ENCODE results near the gene GLP1R.

GLP1R gene

DNA sequence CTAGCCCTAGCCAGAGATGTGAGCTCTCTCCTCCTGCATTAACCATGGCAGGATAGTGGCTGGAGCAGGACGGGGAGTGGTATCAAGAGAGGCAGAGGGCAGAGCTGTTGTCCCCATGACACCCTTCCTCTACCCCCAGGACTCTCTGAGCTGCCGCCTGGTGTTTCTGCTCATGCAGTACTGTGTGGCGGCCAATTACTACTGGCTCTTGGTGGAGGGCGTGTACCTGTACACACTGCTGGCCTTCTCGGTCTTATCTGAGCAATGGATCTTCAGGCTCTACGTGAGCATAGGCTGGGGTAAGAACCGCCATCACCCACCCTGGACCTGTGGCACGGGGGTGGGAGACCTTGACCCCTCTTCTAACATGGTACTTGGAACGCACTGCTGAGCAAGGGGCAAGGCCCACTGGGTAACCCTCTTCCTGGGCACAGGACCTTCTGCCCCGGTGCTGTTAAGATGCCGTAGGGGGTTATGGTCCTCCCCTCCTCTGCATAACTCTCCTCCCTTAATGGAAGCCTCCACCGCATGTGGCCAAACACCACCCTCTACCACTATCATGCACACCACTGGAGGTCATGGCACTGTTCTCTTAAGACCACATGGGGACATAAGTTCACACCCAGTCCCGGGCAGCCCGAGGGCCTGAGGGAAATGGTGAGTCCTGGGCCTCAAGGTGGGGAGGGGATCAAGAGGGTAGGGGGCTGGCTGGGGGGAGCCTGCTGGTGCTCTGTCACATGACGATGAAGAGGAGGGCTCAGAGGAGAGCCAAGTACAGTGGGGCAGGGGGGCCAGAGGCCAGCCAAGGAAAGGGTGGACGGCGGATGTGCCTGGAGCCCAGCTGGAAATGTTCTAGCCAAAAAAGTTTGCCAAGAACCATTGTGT, 25.1 kb downstream of the GLP1R start:
- Histone ChIP-seq H3K36me3 (no peaks in the 10 kb centered on the region), H3K4me3 (ENCODE audit: low read depth, low read length) (no peak overlapping the region), H3K27ac (no peak overlapping the region), H3K27me3 (ENCODE audit: insufficient read depth, low read depth, severe bottlenecking) (no peaks in the 10 kb centered on the region), H3K9me3 (ENCODE audit: severe bottlenecking) (peaks cover 5% of the 10 kb centered on the region)
- no peak for TF ChIP-seq CTCF (IDR thresholded peaks at IDR 0.05; ENCODE audit: low read depth, low read length)
- DNase-seq, result peak; percentile 8

DNA sequence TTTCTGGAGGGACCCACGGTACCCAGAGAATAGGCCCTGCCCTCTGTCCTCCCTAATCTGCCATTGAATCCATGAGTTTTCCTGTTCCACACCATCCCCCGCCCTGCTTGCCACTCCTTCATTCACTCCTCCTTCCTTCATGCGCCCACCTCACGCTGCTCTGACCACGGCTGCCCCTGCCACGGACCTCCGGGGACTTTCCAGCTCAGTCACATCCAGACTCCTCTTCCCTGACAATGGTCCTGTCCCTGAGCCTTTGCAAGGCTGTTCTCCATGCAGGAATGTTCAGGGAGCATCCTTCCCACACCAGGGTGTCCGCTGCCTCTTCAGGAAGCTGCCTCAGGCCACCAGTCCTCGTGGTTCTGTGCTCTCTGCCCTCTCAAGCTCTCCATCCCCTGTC, 25.9 kb downstream of the GLP1R start:
- Histone ChIP-seq H3K9me3 (ENCODE audit: severe bottlenecking) (peaks cover 5% of the 10 kb centered on the region), H3K27me3 (ENCODE audit: insufficient read depth, low read depth, severe bottlenecking) (no peaks in the 10 kb centered on the region), H3K27ac (no peak overlapping the region), H3K4me3 (ENCODE audit: low read depth, low read length) (no peak overlapping the region), H3K36me3 (no peaks in the 10 kb centered on the region)
- TF ChIP-seq CTCF (IDR thresholded peaks at IDR 0.05; ENCODE audit: low read depth, low read length), result no peak
- peak; percentile 9 for DNase-seq

DNA sequence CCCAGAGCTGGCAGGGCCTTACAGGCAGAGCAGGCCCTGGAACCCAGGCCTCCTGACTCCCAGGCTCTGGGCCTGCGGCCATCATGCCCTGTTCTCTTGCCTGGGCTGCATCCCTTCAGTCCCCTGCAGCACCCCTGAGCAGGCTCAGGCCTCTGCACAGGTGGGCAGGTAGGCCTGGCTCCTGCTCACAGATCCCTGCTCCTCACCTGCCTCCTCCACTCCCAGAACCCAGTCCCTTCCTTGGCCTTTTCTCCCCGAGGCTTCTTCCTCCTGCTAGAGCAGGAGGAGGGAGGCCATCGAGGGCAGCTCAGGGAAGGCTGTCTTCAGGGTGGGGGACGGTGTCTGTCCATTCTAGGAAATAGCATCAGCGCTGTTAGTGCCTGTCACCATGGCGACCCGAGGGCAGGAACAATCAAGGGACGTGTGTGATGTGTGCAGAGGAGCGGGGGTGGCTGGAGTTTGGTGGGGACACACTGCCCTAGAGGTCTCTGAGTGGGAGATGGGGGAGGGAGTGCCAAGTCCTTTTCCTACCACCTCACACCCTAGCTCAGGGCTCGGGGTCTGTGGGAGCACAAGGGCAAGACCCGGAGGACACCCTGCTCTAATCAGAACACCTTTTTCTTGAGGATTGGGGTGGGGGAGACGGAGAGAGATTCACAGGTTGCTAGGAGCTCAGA, 26.6 kb downstream of the GLP1R start:
- TF ChIP-seq CTCF (IDR thresholded peaks at IDR 0.05; ENCODE audit: low read depth, low read length), result no peak
- peak; percentile 6 for DNase-seq
- Histone ChIP-seq H3K9me3 (ENCODE audit: severe bottlenecking) (no peaks in the 10 kb centered on the region), H3K27me3 (ENCODE audit: insufficient read depth, low read depth, severe bottlenecking) (no peaks in the 10 kb centered on the region), H3K4me3 (ENCODE audit: low read depth, low read length) (no peak overlapping the region), H3K27ac (no peak overlapping the region), H3K36me3 (no peaks in the 10 kb centered on the region)

GRCh38 chr6:39075807-39076622, 27.4 kb downstream of the GLP1R start:
- Histone ChIP-seq H3K27ac (no peak overlapping the region), H3K27me3 (ENCODE audit: insufficient read depth, low read depth, severe bottlenecking) (no peaks in the 10 kb centered on the region), H3K9me3 (ENCODE audit: severe bottlenecking) (no peaks in the 10 kb centered on the region), H3K36me3 (no peaks in the 10 kb centered on the region), H3K4me3 (ENCODE audit: low read depth, low read length) (no peak overlapping the region)
- peak; percentile 12 for DNase-seq
- TF ChIP-seq CTCF (IDR thresholded peaks at IDR 0.05; ENCODE audit: low read depth, low read length), result peak; percentile 20; the same call in 1 of the 2 replicates

DNA sequence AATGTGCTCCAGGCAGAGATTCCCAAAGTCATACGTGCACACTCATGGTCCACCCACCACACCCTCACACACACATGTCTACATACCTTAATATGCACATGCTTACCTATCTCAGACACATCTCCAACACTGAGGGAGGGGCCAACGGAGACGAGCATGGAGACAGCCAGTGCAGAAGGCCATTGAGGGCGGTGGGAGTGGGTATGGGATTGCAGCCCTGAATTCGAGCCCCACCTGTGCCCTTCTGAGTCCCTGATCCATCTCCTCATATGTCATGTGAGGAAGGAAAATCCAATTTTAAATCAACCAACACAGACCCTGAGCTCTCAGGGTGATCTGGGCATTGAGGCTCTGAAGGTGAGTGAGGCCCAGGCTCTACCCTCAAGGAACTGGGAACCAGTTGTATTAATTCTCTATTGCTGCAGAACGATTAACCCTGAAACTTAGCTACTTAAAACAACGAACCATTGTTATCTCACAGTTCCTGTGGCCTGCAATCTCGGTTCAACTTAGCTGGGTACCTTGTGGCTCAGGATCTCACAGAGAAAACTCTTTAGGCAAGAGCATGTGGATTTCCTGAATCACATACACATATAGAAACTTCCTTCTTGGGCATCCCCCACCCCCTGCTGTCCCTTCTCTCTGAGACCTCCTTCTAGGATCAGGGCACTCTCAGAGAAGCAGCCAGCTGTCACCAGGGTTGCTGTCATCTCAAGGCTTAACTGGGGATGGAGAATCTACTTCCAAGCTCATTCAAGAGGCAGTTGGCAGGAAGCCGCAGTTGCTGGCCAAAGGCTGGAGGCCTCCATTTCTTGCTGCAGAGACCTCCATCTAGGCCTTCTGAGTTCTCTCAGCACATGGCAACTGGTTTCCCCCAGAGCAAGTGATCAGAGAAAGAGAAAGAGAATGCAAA, 28.3 kb downstream of the GLP1R start:
- Histone ChIP-seq H3K27ac (no peak overlapping the region), H3K4me3 (ENCODE audit: low read depth, low read length) (no peak overlapping the region), H3K27me3 (ENCODE audit: insufficient read depth, low read depth, severe bottlenecking) (no peaks in the 10 kb centered on the region), H3K9me3 (ENCODE audit: severe bottlenecking) (no peaks in the 10 kb centered on the region), H3K36me3 (no peaks in the 10 kb centered on the region)
- TF ChIP-seq CTCF (IDR thresholded peaks at IDR 0.05; ENCODE audit: low read depth, low read length), result no peak
- DNase-seq, result peak; percentile 84

Measured in WERI-Rb-1 (cell line).